Activated naive CD4-positive, alpha-beta T cell treated with anti-CD3 and anti-CD28 coated beads for 36 hours (primary cell): Measurements from ENCODE around the gene POLE. TPM values are rescaled to one million over a fixed set of nuclear protein-coding genes. Genes with fewer than 3 reads are reported as not detected.

ENCODE experiments used
- CTCF ChIA-PET: fragments of 350-600 bp; sonication (Branson Sonifier 250); formaldehyde crosslinking; loops from one replicate; lab custom pipeline; 2021; ENCODE audit warnings: antibody characterized with exemption; lab: Charles Lee
- DNase-seq: peaks from one replicate; pipeline ENCODE4 v3.0.0-alpha.2; 2020
- H3K27ac Mint-ChIP-seq: one replicate; pipeline ENCODE4 v1.8.0; 2021; ENCODE audit warnings: mild to moderate bottlenecking, mixed read lengths
- H3K27me3 Mint-ChIP-seq: one replicate; pipeline ENCODE4 v1.8.0; 2021; ENCODE audit warnings: low read depth, mixed read lengths
- H3K36me3 Mint-ChIP-seq: one replicate; pipeline ENCODE4 v1.8.0; 2021; ENCODE audit warnings: low read depth, mixed read lengths
- H3K4me1 Mint-ChIP-seq: one replicate; pipeline ENCODE4 v1.8.0; 2021; ENCODE audit warnings: low read depth, mixed read lengths
- H3K4me3 Mint-ChIP-seq: one replicate; pipeline ENCODE4 v1.8.0; 2021; ENCODE audit warnings: mild to moderate bottlenecking, moderate library complexity, mixed read lengths
- H3K9me3 Mint-ChIP-seq: one replicate; pipeline ENCODE4 v1.8.0; 2021; ENCODE audit warnings: mixed read lengths
- intact Hi-C: fragments of 100-400 bp; cut with micrococcal nuclease; formaldehyde crosslinking; loops from one replicate; pipeline ENCODE4 v1.15.1; 2023
- microRNA-seq: library from miRNA; unstranded; fragments of <30 nt; microRNA quantifications from one replicate; pipeline ENCODE4 v1.2.0, GENCODE V29; 2022; ENCODE audit warnings: borderline microRNAs expressed, borderline replicate concordance
- total RNA-seq, 2 experiments: library from RNA; stranded (reverse); gene quantifications; one replicate each; pipeline ENCODE4 v1.2.3, GENCODE V29; 2021

Gene POLE
- total RNA-seq, 2 experiments from 2014 or later: 118 to 121 TPM

GRCh38 chr12:132577191-132577920 lies 109.8 kb downstream of the POLE start:
- Mint-ChIP-seq H3K27ac (no peak overlapping the region), H3K4me1 (no peaks in the 10 kb centered on the region), H3K4me3 (no peak overlapping the region), H3K27me3 (no peaks in the 10 kb centered on the region), H3K36me3 (peaks cover 6% of the 10 kb centered on the region), H3K9me3 (no peaks in the 10 kb centered on the region)
- intact Hi-C loops: no loop called here
- CTCF ChIA-PET: no interaction called here
- no peak for DNase-seq

GRCh38 chr12:132576701-132577100 lies 110.4 kb downstream of the POLE start:
- Mint-ChIP-seq H3K4me3 (no peak overlapping the region), H3K27ac (no peak overlapping the region), H3K4me1 (no peaks in the 10 kb centered on the region), H3K36me3 (peaks cover 6% of the 10 kb centered on the region), H3K27me3 (no peaks in the 10 kb centered on the region), H3K9me3 (no peaks in the 10 kb centered on the region)
- CTCF ChIA-PET: no interaction called here
- intact Hi-C loops: no loop called here
- DNase-seq: no peak

GRCh38 chr12:132575661-132576060 lies 111.5 kb downstream of the POLE start:
- Mint-ChIP-seq H3K27me3 (no peaks in the 10 kb centered on the region), H3K36me3 (peaks cover 6% of the 10 kb centered on the region), H3K9me3 (no peaks in the 10 kb centered on the region), H3K27ac (no peak overlapping the region), H3K4me1 (no peaks in the 10 kb centered on the region), H3K4me3 (no peak overlapping the region)
- intact Hi-C loops: no loop called here
- no peak for DNase-seq
- CTCF ChIA-PET: no interaction called here

GRCh38 chr12:132574271-132574996 lies 112.7 kb downstream of the POLE start:
- CTCF ChIA-PET: interaction anchor here (0.7 kb wide), 1 partner anchor 124 kb away, joined by 4 read pairs; no protein-coding TSS in a partner anchor

More at GRCh38 chr12:132574271-132574996, 112.7 kb downstream of the POLE start:
- no peaks in the 10 kb centered on the region for H3K27me3 Mint-ChIP-seq
- DNase-seq: no peak
- no peak overlapping the region for H3K4me3 Mint-ChIP-seq
- H3K9me3 Mint-ChIP-seq: no peaks in the 10 kb centered on the region
- peaks cover 6% of the 10 kb centered on the region for H3K36me3 Mint-ChIP-seq
- intact Hi-C loops: no loop called here
- H3K27ac Mint-ChIP-seq: no peak overlapping the region
- no peaks in the 10 kb centered on the region for H3K4me1 Mint-ChIP-seq

Small RNA genes lying within 50 kb of the gene (microRNA-seq; reads per million reads assigned to microRNA genes)
- gene MIR6763: 2.2 reads per million

Other genes with a start within 250 kb of the POLE start
- gene FBRSL1, start 197.2 kb downstream of the POLE start, total RNA-seq: 10 to 100 TPM; 35.1 to 36.3 TPM
- not detected for gene LRCOL1, start 76.8 kb downstream of the POLE start, total RNA-seq
- not detected for gene P2RX2, start 68.6 kb downstream of the POLE start, total RNA-seq
- 10 to 100 TPM; 11.3 to 12.8 TPM for gene PXMP2, start 245 bp upstream of the POLE start, total RNA-seq
- 10 to 100 TPM; 50.1 to 55.7 TPM for gene PGAM5, start 23.5 kb upstream of the POLE start, total RNA-seq
- gene ANKLE2, start 74.5 kb upstream of the POLE start, total RNA-seq: 100 to 1,000 TPM; 102 to 106 TPM
- gene GOLGA3, start 141.5 kb upstream of the POLE start, total RNA-seq: 10 to 100 TPM; 25.2 to 29.1 TPM
- 10 to 100 TPM; 27.2 to 32.8 TPM for gene CHFR, start 200.3 kb upstream of the POLE start, total RNA-seq